H1 (cell line): ENCODE results near the gene WNT1. TPM values are rescaled to one million over a fixed set of nuclear protein-coding genes. Genes with fewer than 3 reads are reported as not detected.

Source experiments
- HDAC6 ChIP-seq: IDR thresholded peaks from one replicate; pipeline ENCODE4 v1.7.1; 2012; ENCODE audit warnings: low read depth, mild to moderate bottlenecking, inconsistent platforms, low read length, moderate library complexity
- RBBP5 ChIP-seq: IDR thresholded peaks from 2 replicates; pipeline ENCODE4 v1.7.1; 2012; ENCODE audit warnings: low read depth, mild to moderate bottlenecking, inconsistent platforms, low read length, moderate library complexity, borderline replicate concordance
- TEAD4 ChIP-seq: IDR thresholded peaks from 2 replicates; pipeline ENCODE4 v1.6.1; 2012; ENCODE audit warnings: low read depth, low read length, inconsistent platforms, mixed read lengths
- polyA plus RNA-seq, 7 experiments: library from polyadenylated mRNA; depleted of rRNA in 3 of 7; stranded (reverse) in 5 of 7; unstranded in 2 of 7; fragments of >200 nt in 5 of 7; fragments of 200-250 nt in 2 of 7; gene quantifications; 1 replicate in 5 of 7; 2 replicates in 1 of 7; 4 replicates in 1 of 7; pipeline versions ENCODE4 v1.2.1 to v1.2.3, GENCODE V29; 2011 to 2013; ENCODE audit warnings: missing spikeins in 2 of 7, mixed read lengths in 2 of 7
- total RNA-seq: library from RNA; stranded (reverse); fragmentation: NEBNext Ultra II Directional; extraction: Animal tissue kit (Norgen Biotek cat#: 25700); gene quantifications from 2 replicates; pipeline ENCODE4 v1.2.1, GENCODE V29; 2021

Gene WNT1
- total and polyA plus RNA-seq, 2 of the 8 experiments (the other 6 are each of a cell fraction or from before 2014, with no cell fraction given): not detected

- no peak for TF ChIP-seq HDAC6
- TF ChIP-seq RBBP5: no peak
- TF ChIP-seq TEAD4: no peak
Measured at GRCh38 chr12:49027846-49028555, 49.9 kb downstream of the WNT1 start (continued).
